Activated naive CD8-positive, alpha-beta T cell treated with anti-CD3 and anti-CD28 coated beads, Interleukin-2, amount 10 ng/mL, durations not matched to agents 7 days and 5 days (primary cell): ENCODE measurements around the gene CTNNA1. TPM values are rescaled to one million over a fixed set of nuclear protein-coding genes. Genes with fewer than 3 reads are reported as not detected.
"Not testable (repeated sequence)": the region's sequence is repeated elsewhere in the genome, so short reads cannot be mapped to it uniquely, and the experiment has no call there.

Experiments used
- ATAC-seq: fragments of 150-1000 bp; cut with Tn5 transposase; one replicate; pipeline ENCODE4 v1.10.0; 2021; ENCODE audit warnings: low read depth, moderate library complexity
- POLR2A ChIA-PET: fragments of 350-600 bp; sonication (Branson Sonifier 250); formaldehyde crosslinking; loops from one replicate; lab custom pipeline; 2021; ENCODE audit warnings: antibody characterized with exemption; lab: Charles Lee
- DNase-seq: peaks from one replicate; pipeline ENCODE4 v3.0.0; 2021
- H3K27ac Mint-ChIP-seq: one replicate; pipeline ENCODE4 v1.8.0; 2022; ENCODE audit warnings: mild to moderate bottlenecking, mixed read lengths
- H3K27me3 Mint-ChIP-seq: one replicate; pipeline ENCODE4 v1.8.0; 2022; ENCODE audit warnings: mild to moderate bottlenecking, moderate library complexity, mixed read lengths
- H3K36me3 Mint-ChIP-seq: one replicate; pipeline ENCODE4 v1.8.0; 2021; ENCODE audit warnings: mild to moderate bottlenecking, mixed read lengths
- H3K4me1 Mint-ChIP-seq: one replicate; pipeline ENCODE4 v1.8.0; 2021; ENCODE audit warnings: mixed read lengths
- H3K4me3 Mint-ChIP-seq: one replicate; pipeline ENCODE4 v1.8.0; 2022; ENCODE audit warnings: mild to moderate bottlenecking, moderate library complexity, mixed read lengths
- H3K9me3 Mint-ChIP-seq: one replicate; pipeline ENCODE4 v1.8.0; 2021; ENCODE audit warnings: mixed read lengths
- total RNA-seq, 2 experiments: library from RNA; stranded (reverse); gene quantifications; one replicate each; pipeline ENCODE4 v1.2.3, GENCODE V29; 2021

CTNNA1 gene
- total RNA-seq, 2 experiments from 2014 or later, result 23.1 to 24.2 TPM

DNA sequence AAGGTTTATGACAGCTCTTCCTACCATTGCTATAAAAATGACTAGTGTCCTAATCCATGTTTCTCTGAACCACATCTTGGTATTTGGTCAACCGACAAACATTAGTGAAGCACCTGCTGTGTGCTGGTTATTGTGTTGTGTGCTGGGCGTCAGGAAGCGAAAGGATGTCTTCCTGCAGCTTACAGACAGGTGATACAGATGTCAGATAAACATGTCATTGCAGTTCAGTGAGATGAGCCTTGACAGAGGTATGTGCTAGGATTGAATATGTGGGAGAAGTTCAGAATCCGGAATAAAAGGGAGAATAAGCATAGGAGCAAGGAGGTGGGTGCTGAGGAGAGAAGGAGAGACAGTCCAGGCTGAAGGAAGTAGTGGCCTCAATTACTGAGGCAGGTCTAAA is 20.3 kb upstream of the CTNNA1 start:
- ATAC-seq (no peak), DNase-seq (no peak)
- peaks cover 2% of the 10 kb centered on the region for H3K36me3 Mint-ChIP-seq
- POLR2A ChIA-PET, result no interaction called here
- H3K9me3 Mint-ChIP-seq, result no peaks in the 10 kb centered on the region
- no peak overlapping the region for H3K27ac Mint-ChIP-seq
- H3K27me3 Mint-ChIP-seq, result peaks cover 32% of the 10 kb centered on the region
- H3K4me3 Mint-ChIP-seq, result no peak overlapping the region
- peaks cover 3% of the 10 kb centered on the region for H3K4me1 Mint-ChIP-seq

DNA sequence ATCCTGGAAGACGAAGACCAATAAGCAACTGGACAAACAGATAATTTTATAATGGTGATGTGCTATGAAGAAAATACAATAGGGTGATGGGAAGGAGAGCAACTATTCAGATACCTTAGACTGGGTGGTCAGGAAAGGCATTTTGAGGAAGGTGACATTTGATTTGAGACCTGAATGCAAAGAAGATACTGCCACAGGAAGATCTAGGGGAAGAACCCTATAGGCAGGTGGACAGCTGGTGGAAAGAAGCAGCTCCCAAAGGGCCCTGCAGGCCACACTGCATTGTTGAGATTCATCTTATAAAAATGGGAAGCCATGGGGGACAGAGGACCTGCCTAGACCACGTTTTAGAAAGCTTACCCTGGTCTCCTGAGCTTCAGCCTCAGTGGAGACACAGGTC is 19.7 kb upstream of the CTNNA1 start:
- POLR2A ChIA-PET, result no interaction called here
- Mint-ChIP-seq H3K4me1 (peaks cover 3% of the 10 kb centered on the region), H3K27me3 (peaks cover 32% of the 10 kb centered on the region), H3K4me3 (no peak overlapping the region), H3K9me3 (no peaks in the 10 kb centered on the region), H3K27ac (peak overlapping the region; percentile 2), H3K36me3 (peaks cover 2% of the 10 kb centered on the region)
- ATAC-seq (no peak), DNase-seq (no peak)

DNA sequence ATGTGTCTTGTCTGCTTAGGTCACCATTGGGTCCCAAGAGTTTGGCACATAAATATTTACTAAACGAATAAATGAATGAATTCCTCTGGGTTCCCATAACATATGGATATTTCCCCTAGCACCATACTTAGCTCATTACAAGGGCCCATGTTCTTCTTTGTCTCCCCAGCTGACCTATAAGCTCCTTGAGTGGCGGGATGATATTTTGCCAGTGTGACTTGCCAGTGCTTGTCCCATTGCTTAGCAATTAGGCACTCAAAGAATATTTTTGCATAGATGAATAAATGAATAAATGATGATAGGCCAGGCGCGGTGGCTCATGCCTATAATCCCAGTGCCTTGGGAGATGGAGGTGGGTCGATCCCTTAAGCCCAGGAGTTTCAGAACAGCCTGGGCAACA is 16.9 kb upstream of the CTNNA1 start:
- peaks cover 3% of the 10 kb centered on the region for H3K4me1 Mint-ChIP-seq
- peaks cover 23% of the 10 kb centered on the region for H3K27me3 Mint-ChIP-seq
- DNase-seq, result no peak
- H3K27ac Mint-ChIP-seq, result no peak overlapping the region
- ATAC-seq, result no peak
- POLR2A ChIA-PET, result no interaction called here
- H3K9me3 Mint-ChIP-seq, result no peaks in the 10 kb centered on the region
- peaks cover 2% of the 10 kb centered on the region for H3K36me3 Mint-ChIP-seq
- no peak overlapping the region for H3K4me3 Mint-ChIP-seq

DNA sequence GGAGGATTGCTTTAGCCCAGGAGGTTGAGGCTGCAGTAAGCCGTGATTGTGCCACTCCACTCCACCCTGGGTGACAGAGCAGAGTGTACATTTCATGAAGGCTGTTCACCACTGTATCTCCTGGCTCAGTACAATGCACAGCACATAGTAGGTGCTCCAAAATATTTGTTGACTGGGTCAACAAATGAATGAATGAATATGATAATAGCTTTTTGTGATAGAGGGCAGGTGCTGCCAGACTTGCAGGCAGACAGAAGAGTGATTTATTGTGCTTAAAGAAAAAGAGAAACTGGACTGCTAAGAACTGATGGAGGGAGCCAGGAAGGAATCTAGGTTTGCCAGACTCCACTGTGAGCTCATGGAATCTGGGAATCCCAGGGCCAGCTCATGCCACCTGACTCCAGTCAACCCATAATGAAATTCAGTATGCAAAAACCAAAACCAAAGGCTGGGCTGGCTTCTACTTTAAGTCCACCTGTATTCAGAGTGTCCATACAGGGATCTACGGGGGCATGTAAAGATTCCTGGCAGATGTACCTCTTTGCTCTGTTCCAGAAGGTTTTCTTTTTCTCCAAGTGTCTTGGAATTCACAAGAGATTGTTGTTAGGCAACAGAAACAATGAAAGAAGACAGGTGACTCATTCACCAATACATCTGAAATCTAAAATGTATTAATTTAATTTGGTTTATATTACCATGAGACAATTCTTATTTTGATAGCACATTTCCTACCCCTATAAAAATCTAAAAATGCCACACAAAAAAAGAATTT is 15.5 kb upstream of the CTNNA1 start:
- POLR2A ChIA-PET, result no interaction called here
- H3K27me3 Mint-ChIP-seq, result peaks cover 17% of the 10 kb centered on the region
- no peak overlapping the region for H3K4me3 Mint-ChIP-seq
- DNase-seq, result no peak
- no peaks in the 10 kb centered on the region for H3K9me3 Mint-ChIP-seq
- peaks cover 9% of the 10 kb centered on the region for H3K4me1 Mint-ChIP-seq
- peaks cover 2% of the 10 kb centered on the region for H3K36me3 Mint-ChIP-seq
- ATAC-seq, result no peak
- H3K27ac Mint-ChIP-seq, result no peak overlapping the region

DNA sequence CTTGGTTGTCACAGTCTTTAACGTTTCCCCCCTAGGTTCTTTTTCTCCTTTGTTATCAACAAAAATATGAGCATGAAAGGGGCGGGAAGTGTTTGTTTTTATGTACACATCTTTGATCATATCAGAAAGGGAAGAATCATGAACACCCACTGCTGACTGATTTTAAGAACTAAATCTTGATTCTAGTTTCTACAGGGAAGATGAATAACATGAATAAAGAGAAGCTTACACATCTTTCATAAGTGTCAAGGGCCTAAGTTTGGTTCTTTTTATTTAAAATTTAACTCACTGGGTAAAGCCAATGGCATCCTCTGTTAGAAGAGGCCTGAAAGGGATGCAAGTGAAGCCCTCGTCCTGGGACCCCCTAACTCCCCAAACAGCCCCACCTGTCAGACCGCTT is 14.8 kb upstream of the CTNNA1 start:
- no peak overlapping the region for H3K4me3 Mint-ChIP-seq
- no peak overlapping the region for H3K27ac Mint-ChIP-seq
- no peaks in the 10 kb centered on the region for H3K9me3 Mint-ChIP-seq
- ATAC-seq (no peak), DNase-seq (no peak)
- H3K36me3 Mint-ChIP-seq, result peaks cover 2% of the 10 kb centered on the region
- peaks cover 11% of the 10 kb centered on the region for H3K27me3 Mint-ChIP-seq
- H3K4me1 Mint-ChIP-seq, result peaks cover 14% of the 10 kb centered on the region
- POLR2A ChIA-PET, result no interaction called here

DNA sequence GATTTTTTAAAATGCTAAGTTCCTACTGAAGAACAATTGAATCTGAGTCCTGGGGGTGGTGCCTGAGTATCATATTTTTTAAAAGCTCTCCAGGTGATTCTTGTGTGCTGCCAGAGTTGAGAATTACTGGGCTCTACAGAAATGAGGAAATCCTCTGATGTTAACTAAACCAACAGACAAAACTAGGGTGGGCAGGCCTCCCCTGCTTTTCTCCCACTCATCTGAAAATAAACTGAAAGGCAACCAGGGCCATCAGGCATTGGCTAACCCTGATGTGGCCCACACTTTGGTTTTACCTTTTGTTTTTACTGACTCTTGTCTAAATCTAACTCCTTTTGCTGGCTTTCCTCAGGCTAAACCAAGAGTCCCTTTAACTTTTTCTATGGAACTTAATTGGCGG is 13.3 kb upstream of the CTNNA1 start:
- Mint-ChIP-seq H3K9me3 (no peaks in the 10 kb centered on the region), H3K27me3 (peaks cover 12% of the 10 kb centered on the region), H3K27ac (no peak overlapping the region), H3K4me3 (no peak overlapping the region), H3K4me1 (peaks cover 14% of the 10 kb centered on the region), H3K36me3 (peaks cover 2% of the 10 kb centered on the region)
- ATAC-seq (no peak), DNase-seq (no peak)
- POLR2A ChIA-PET, result no interaction called here

DNA sequence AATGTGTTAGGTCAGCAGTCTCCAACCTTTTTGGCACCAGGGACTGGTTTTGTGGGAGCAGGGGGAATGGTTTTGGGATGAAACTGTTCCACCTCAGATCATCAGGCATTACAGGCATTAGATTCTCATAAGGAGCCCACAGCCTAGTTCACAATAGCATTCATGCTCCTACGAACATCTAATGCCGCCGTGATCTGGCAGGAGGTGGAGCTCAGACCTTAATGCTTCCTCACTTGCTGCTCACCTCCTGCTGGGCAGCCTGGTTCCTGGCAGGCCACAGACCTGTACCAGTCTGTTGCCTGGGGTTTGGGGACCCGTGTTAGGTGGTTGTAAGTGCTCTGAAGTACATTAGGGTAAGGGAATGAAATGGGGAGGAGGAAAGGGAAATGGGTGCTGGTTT is 9.7 kb upstream of the CTNNA1 start:
- Mint-ChIP-seq H3K27ac (peak overlapping the region; percentile 59), H3K4me1 (peaks cover 12% of the 10 kb centered on the region), H3K27me3 (peaks cover 18% of the 10 kb centered on the region), H3K4me3 (no peak overlapping the region), H3K36me3 (no peaks in the 10 kb centered on the region), H3K9me3 (no peaks in the 10 kb centered on the region)
- DNase-seq (no peak), ATAC-seq (no peak)
- POLR2A ChIA-PET, result no interaction called here

DNA sequence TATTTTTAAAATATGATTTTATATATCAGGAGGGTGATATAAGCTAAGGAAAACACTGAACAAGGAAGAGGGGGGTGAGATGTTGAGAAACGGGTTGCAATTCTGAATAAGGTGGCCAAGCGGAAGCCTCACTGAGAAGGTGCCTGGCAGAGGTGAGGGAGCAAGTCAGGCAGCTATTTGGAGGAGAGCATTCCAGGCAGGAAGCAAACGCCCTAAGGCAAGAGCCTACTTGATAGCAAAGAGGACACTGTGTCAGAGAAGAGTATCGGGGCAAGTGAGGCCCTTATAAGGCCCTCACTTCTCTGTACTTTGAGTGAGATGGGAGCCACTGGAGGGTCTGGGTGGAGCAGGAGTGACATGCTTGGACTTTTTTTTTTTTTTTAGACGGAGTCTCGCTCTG is 8.0 kb upstream of the CTNNA1 start:
- H3K27ac Mint-ChIP-seq, result no peak overlapping the region
- H3K36me3 Mint-ChIP-seq, result no peaks in the 10 kb centered on the region
- H3K27me3 Mint-ChIP-seq, result peaks cover 26% of the 10 kb centered on the region
- H3K4me1 Mint-ChIP-seq, result peaks cover 12% of the 10 kb centered on the region
- DNase-seq (no peak), ATAC-seq (no peak)
- H3K4me3 Mint-ChIP-seq, result no peak overlapping the region
- POLR2A ChIA-PET, result no interaction called here
- H3K9me3 Mint-ChIP-seq, result no peaks in the 10 kb centered on the region

DNA sequence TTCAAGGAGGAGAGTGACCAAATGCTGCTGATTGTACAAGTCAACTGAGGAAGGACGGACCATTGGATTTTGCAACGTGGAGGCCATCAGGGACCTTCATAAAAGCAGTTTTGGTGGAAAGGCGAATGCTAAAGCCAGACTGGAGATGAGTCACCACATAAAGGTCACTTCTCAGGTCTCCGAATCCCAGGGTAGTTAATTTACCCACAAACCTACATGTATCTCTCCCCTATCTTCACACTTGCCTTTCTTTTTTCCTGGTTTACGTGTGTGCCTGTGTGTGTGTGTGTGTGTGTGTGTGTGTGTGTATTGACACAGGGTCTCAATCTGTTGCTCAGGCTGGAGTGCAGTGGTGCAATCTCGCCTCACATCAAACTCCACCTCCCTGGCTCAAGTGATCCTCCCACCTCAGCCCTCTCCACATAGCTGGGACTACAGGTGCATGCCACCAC is 4.6 kb upstream of the CTNNA1 start:
- ATAC-seq, result no peak
- no peak overlapping the region for H3K27ac Mint-ChIP-seq
- peaks cover 43% of the 10 kb centered on the region for H3K27me3 Mint-ChIP-seq

DNA sequence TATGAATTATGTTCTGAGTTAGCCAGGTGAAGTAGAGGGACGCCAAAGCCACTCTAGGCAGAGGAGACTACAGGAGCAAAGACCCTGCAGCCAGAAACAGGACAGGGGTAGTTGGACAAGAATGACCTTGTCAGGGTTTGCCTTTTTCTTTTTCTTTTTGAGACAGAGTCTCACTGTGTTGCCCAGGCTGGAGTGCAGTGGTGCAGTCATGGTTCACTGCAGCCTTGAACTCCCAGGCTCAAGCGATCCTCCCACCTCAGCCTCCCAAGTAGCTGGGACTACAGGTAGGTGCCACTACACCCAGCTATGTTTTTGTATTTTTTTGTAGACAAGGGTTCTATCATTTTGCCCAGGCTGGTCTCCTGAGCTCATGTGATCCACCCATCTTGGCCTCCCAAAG is 1.9 kb upstream of the CTNNA1 start:
- DNase-seq, H3K4me3 Mint-ChIP-seq, H3K9me3 Mint-ChIP-seq, H3K27ac Mint-ChIP-seq, ATAC-seq, H3K36me3 Mint-ChIP-seq, POLR2A ChIA-PET, H3K4me1 Mint-ChIP-seq: not testable (repeated sequence)
- peaks cover 54% of the 10 kb centered on the region for H3K27me3 Mint-ChIP-seq

More for the DNA sequence above, 4.6 kb upstream of the CTNNA1 start:
- H3K4me3 Mint-ChIP-seq, result no peak overlapping the region
- POLR2A ChIA-PET, result no interaction called here
- no peaks in the 10 kb centered on the region for H3K9me3 Mint-ChIP-seq
- H3K4me1 Mint-ChIP-seq, result peaks cover 2% of the 10 kb centered on the region
- DNase-seq, result no peak
- H3K36me3 Mint-ChIP-seq, result no peaks in the 10 kb centered on the region

DNA sequence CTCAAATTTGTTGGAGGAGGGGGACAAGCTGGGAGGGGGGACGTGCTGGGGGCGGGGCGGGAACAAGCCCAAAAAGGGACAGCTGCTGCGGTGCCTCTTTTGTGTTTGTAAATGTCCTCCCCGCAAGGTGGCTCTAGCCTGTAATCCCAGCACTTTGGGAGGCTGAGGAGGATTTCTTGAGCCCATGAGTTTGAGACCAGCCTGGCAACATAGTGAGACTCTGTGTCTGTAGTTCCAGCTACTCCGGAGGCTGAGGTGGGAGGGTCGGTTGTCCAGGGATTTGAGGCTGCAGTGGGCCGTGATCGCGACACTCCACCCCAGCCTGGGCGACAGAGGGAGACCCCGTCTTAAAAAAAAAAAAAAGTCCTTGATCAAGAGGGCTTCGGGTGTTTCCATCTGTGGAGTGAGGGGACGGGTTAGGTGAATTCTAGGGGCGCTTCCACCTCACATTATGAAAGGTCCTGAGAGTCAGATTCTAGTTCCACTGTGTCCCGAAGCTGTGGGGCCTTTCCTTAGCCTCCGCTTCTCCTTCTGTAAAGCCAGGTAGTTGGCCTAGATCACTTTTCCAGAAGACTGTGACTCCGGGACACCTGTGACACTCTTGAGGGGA is 779 bp upstream of the CTNNA1 start:
- Mint-ChIP-seq H3K27ac (no peak overlapping the region), H3K36me3 (no peaks in the 10 kb centered on the region), H3K27me3 (peaks cover 56% of the 10 kb centered on the region), H3K9me3 (peaks cover 3% of the 10 kb centered on the region), H3K4me3 (peak overlapping the region; percentile 58), H3K4me1 (peaks cover 8% of the 10 kb centered on the region)
- no peak for DNase-seq
- POLR2A ChIA-PET, result no interaction called here
- ATAC-seq, result no peak

DNA sequence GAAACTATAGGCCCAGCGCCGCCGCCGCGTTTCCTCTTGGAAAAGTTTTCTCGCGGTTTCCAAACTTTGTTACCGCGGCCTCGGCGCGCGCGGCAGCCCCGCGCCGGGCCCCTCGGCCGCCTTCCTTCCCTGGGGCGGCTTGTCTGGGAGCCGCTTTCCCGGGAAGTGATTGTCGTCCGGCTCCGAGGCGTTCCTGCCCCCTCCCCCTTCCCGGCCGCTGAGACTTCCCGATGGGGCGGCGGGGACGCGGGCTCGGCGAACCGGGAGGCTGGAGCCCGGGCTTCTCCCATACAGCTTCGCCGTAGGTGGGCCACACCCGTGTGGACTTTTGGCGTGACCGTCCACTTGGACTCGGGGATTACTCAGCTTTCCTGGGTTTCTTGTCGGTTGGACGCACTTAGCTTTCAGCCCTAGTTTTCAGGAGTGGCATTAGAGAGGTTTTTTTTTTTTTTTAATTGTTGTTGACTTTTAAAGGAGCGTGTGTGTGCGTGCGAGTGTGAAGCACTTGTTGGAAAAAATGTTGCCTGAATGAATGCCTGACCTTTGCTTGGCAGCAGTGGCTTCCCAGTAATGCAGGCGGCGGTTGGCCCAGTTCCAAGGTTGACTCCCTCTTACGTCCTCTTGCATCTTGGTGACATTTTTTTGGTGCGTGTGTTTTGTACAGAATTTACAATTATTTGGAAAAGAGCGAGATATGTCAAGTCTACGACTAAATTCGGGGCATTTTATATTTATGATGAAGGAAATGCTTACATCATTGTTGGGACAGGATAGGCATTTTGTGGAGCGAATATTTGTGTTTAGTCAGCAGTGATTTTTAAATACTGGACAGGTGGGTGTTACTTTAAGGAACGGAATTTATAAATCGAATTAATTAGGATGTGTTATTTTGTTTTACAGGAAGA is 821 bp downstream of the CTNNA1 start:
- Mint-ChIP-seq H3K9me3 (peaks cover 5% of the 10 kb centered on the region), H3K4me1 (peaks cover 8% of the 10 kb centered on the region), H3K27me3 (peaks cover 53% of the 10 kb centered on the region), H3K4me3 (peak overlapping the region; percentile 67), H3K36me3 (peaks cover 3% of the 10 kb centered on the region), H3K27ac (no peak overlapping the region)
- no peak for DNase-seq
- POLR2A ChIA-PET, result interaction anchor here (0.6 to 0.9 kb wide), 2 partner anchors 444 to 729 kb away, joined by 3 read pairs; partner anchors contain the start of genes SIL1 and STING1
- no peak for ATAC-seq

DNA sequence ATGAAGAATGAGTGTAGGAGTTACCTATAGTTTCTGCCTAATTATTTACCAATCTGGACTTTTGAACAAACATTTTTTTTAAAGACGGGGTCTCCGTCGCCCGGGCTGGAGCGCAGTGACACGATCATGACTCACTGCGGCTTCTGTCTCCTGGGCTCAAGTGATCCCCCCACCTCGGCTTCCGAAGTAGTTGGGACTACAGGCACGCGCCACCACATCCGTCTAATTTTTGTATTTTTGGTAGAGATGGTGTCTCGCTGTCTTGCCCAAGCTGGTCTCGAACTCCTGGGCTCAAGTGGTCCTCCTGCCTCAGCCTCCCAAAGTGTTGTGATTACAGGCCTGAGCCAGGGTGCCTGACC is 1.5 kb downstream of the CTNNA1 start:
- peaks cover 3% of the 10 kb centered on the region for H3K36me3 Mint-ChIP-seq
- POLR2A ChIA-PET, result no interaction called here
- no peak for ATAC-seq
- no peak overlapping the region for H3K27ac Mint-ChIP-seq
- H3K9me3 Mint-ChIP-seq, result peaks cover 5% of the 10 kb centered on the region
- peaks cover 8% of the 10 kb centered on the region for H3K4me1 Mint-ChIP-seq
- DNase-seq, result no peak
- H3K4me3 Mint-ChIP-seq, result peak overlapping the region; percentile 67
- H3K27me3 Mint-ChIP-seq, result peaks cover 53% of the 10 kb centered on the region
